Activated CD4-positive, alpha-beta T cell treated with anti-CD3 and anti-CD28 coated beads for 36 hours (primary cell): ENCODE results near the gene CTSS. TPM values are rescaled to one million over a fixed set of nuclear protein-coding genes. Genes with fewer than 3 reads are reported as not detected.
"Not testable (repeated sequence)": the region's sequence is repeated elsewhere in the genome, so short reads cannot be mapped to it uniquely, and the experiment has no call there.

Experiments used
- ATAC-seq: fragments of 200-7000 bp; cut with Tn5 transposase; one replicate; pipeline ENCODE4 v1.10.0; 2021; ENCODE audit warnings: mild to moderate bottlenecking, moderate library complexity
- CTCF ChIA-PET: fragments of 350-600 bp; sonication (Branson Sonifier 250); formaldehyde crosslinking; loops from one replicate; lab custom pipeline; 2021; ENCODE audit warnings: antibody characterized with exemption; lab: Charles Lee
- POLR2A ChIA-PET: fragments of 350-600 bp; sonication (Branson Sonifier 250); formaldehyde crosslinking; loops from one replicate; lab custom pipeline; 2021; ENCODE audit warnings: antibody characterized with exemption, inconsistent platforms; lab: Charles Lee
- DNase-seq: peaks from one replicate; pipeline ENCODE4 v3.0.0-alpha.2; 2020
- H3K27ac Mint-ChIP-seq: one replicate; pipeline ENCODE4 v1.8.0; 2021; ENCODE audit warnings: mixed read lengths
- H3K27me3 Mint-ChIP-seq: one replicate; pipeline ENCODE4 v1.8.0; 2021; ENCODE audit warnings: mixed read lengths
- H3K36me3 Mint-ChIP-seq: one replicate; pipeline ENCODE4 v1.8.0; 2021; ENCODE audit warnings: low read depth, mixed read lengths
- H3K4me1 Mint-ChIP-seq: one replicate; pipeline ENCODE4 v1.8.0; 2021; ENCODE audit warnings: mixed read lengths
- H3K4me3 Mint-ChIP-seq: one replicate; pipeline ENCODE4 v1.8.0; 2021; ENCODE audit warnings: mild to moderate bottlenecking, moderate library complexity, mixed read lengths
- H3K9me3 Mint-ChIP-seq: one replicate; pipeline ENCODE4 v1.8.0; 2021; ENCODE audit warnings: low read depth, mixed read lengths
- intact Hi-C, 2 experiments: fragments of 100-400 bp; cut with DNase I in 1 of 2; cut with micrococcal nuclease in 1 of 2; formaldehyde crosslinking; loops; one replicate each; pipeline versions ENCODE4 v1.14.2 to v1.15.1; 2022 to 2024; cut with DNase I, micrococcal nuclease
- total RNA-seq, 2 experiments: library from RNA; stranded (reverse); gene quantifications; one replicate each; pipeline ENCODE4 v1.2.3, GENCODE V29; 2021

CTSS gene
- total RNA-seq, 2 experiments from 2014 or later, result 31.4 to 44.8 TPM

- Mint-ChIP-seq H3K36me3 (peaks cover 19% of the 10 kb centered on the region), H3K4me3 (no peak overlapping the region), H3K9me3 (no peaks in the 10 kb centered on the region), H3K4me1 (no peaks in the 10 kb centered on the region), H3K27ac (no peak overlapping the region), H3K27me3 (no peaks in the 10 kb centered on the region)
- ChIA-PET POLR2A (interaction anchor here (0.7 kb wide), 1 partner anchor 172 kb away, joined by 3 read pairs; no protein-coding TSS in a partner anchor), CTCF (interaction anchor here (1.2 kb wide), 1 partner anchor 90 kb away, joined by 3 read pairs; no protein-coding TSS in a partner anchor)
- ATAC-seq (no peak), DNase-seq (no peak)
- intact Hi-C loops, result no loop called here
Observed at GRCh38 chr1:150749720-150750311, 15.8 kb downstream of the CTSS start.

- intact Hi-C loops, result no loop called here
- DNase-seq (no peak), ATAC-seq (peak; percentile 47)
- Mint-ChIP-seq H3K4me3 (no peak overlapping the region), H3K36me3 (peaks cover 15% of the 10 kb centered on the region), H3K27me3 (no peaks in the 10 kb centered on the region), H3K4me1 (no peaks in the 10 kb centered on the region), H3K9me3 (no peaks in the 10 kb centered on the region), H3K27ac (no peak overlapping the region)
- CTCF ChIA-PET, result no interaction called here
- POLR2A ChIA-PET, result no interaction called here
Observed at GRCh38 chr1:150748878-150749719, 16.5 kb downstream of the CTSS start.

GRCh38 chr1:150730130-150730721 is 35.4 kb downstream of the CTSS start:
- ChIA-PET POLR2A (interaction anchor here (0.7 kb wide), 1 partner anchor 33 kb away, joined by 3 read pairs; no protein-coding TSS in a partner anchor), CTCF (no interaction called here)
- Mint-ChIP-seq H3K27me3 (no peaks in the 10 kb centered on the region), H3K9me3 (no peaks in the 10 kb centered on the region), H3K27ac (no peak overlapping the region), H3K4me1 (no peaks in the 10 kb centered on the region), H3K4me3 (no peak overlapping the region), H3K36me3 (peaks cover 4% of the 10 kb centered on the region)
- intact Hi-C loops, result loop anchor here in 1 of 2 experiments (5.0 kb wide), 1 partner anchor 83 kb away; no protein-coding TSS in a partner anchor
- ATAC-seq (no peak), DNase-seq (no peak)

DNA sequence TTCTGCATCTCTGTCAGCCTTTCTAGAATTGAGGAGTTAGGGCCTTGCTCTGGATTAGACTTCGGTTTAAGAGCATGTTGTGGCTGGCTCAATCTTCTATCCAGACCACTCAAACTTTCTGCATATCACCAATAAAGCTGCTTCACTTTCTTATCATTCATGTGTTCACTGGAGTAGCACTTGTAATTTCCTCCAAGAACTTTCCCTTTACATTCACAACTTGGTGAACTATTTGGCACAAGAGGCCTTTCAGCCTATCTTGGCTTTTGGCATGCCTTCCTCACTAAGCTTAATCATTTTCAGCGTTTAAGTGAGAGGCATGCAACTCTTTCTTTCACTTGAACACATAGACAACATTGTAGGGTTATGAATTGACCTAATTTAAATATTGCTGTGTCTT is 41.2 kb downstream of the CTSS start:
- intact Hi-C loops, result no loop called here
- H3K4me1 Mint-ChIP-seq, result no peaks in the 10 kb centered on the region

DNA sequence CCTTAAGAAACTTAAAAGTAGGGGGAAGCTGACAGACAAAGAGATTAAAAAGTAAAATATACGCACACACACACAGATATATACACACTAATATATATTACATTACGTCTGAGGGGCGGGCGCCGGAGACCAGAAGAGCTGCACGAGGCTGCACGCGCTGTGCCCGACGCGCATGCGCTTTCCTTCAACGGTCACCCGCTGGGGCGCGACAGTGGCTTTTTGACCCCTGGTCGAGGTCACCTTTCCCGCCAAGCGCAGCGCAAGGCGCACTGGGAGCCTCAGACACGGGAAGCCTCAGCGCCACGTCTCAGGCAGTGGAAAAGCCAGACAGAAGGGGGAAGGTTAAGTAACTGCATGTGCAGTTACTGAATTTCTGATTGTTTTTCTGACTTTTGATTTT is 44.9 kb downstream of the CTSS start, which contains the start of gene HORMAD1:
Gene HORMAD1 (minus strand): TSS at position 193 of the 400 bp plus-strand sequence. CDS start 1,390 bp downstream, outside the sequence.
- ChIA-PET POLR2A (no interaction called here), CTCF (interaction anchor here (1.3 kb wide), 1 partner anchor 15 kb away, joined by 5 read pairs; no protein-coding TSS in a partner anchor)
- DNase-seq (no peak), ATAC-seq (no peak)
- Mint-ChIP-seq H3K4me1 (no peaks in the 10 kb centered on the region), H3K9me3 (no peaks in the 10 kb centered on the region), H3K36me3 (no peaks in the 10 kb centered on the region), H3K27me3 (no peaks in the 10 kb centered on the region), H3K4me3 (no peak within 1 kb of the TSS), H3K27ac (no peak within 1 kb of the TSS)
- intact Hi-C loops, result no loop called here

More for the DNA sequence above, 41.2 kb downstream of the CTSS start:
- Mint-ChIP-seq H3K9me3 (no peaks in the 10 kb centered on the region), H3K36me3 (no peaks in the 10 kb centered on the region), H3K27ac (no peak overlapping the region), H3K4me3 (no peak overlapping the region), H3K27me3 (no peaks in the 10 kb centered on the region)
- ATAC-seq, result no peak
- no peak for DNase-seq
- ChIA-PET CTCF (no interaction called here), POLR2A (no interaction called here)

DNA sequence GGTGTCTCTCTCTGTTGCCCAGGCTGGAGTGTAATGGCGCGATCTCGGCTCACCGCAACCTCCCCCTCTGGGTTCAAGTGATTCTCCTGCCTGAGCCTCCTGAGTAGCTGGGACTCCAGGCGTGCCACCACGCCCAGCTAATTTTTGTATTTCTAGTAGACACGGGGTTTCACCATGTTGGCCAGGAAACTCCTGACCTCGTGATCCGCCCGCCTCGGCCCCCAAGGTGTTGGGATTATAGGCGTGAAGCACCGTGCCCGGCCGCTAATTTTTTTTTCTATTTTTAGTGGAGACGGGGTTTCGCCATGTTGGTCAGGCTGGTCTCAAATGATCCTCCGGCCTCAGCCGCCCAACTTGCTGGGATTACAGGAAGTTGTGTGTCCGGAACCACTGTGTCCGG is 45.5 kb downstream of the CTSS start:
- no peaks in the 10 kb centered on the region for H3K4me1 Mint-ChIP-seq
- DNase-seq (no peak), ATAC-seq (no peak)
- H3K36me3 Mint-ChIP-seq, result no peaks in the 10 kb centered on the region
- ChIA-PET CTCF (no interaction called here), POLR2A (no interaction called here)
- H3K27ac Mint-ChIP-seq, result no peak overlapping the region
- H3K4me3 Mint-ChIP-seq, result no peak overlapping the region
- intact Hi-C loops, result no loop called here
- H3K9me3 Mint-ChIP-seq, result no peaks in the 10 kb centered on the region
- no peaks in the 10 kb centered on the region for H3K27me3 Mint-ChIP-seq

GRCh38 chr1:150718225-150718891 is 47.2 kb downstream of the CTSS start:
- no peaks in the 10 kb centered on the region for H3K4me1 Mint-ChIP-seq
- ChIA-PET POLR2A (no interaction called here), CTCF (interaction anchor here (0.7 kb wide), 1 partner anchor 326 kb away, joined by 3 read pairs; no protein-coding TSS in a partner anchor)
- intact Hi-C loops, result no loop called here
- H3K36me3 Mint-ChIP-seq, result no peaks in the 10 kb centered on the region
- H3K9me3 Mint-ChIP-seq, result no peaks in the 10 kb centered on the region
- no peaks in the 10 kb centered on the region for H3K27me3 Mint-ChIP-seq
- H3K4me3 Mint-ChIP-seq, result no peak overlapping the region
- no peak overlapping the region for H3K27ac Mint-ChIP-seq
- DNase-seq (no peak), ATAC-seq (no peak)

- ATAC-seq, H3K27ac Mint-ChIP-seq, intact Hi-C loops, H3K27me3 Mint-ChIP-seq, H3K4me3 Mint-ChIP-seq, H3K4me1 Mint-ChIP-seq, DNase-seq, H3K9me3 Mint-ChIP-seq, POLR2A ChIA-PET, H3K36me3 Mint-ChIP-seq: not testable (repeated sequence)
- CTCF ChIA-PET, result interaction anchor here (1.3 kb wide), 1 partner anchor 12 kb away, joined by 4 read pairs; the partner anchor contains the start of gene GOLPH3L
Observed at GRCh38 chr1:150709031-150709430, 56.5 kb downstream of the CTSS start.

DNA sequence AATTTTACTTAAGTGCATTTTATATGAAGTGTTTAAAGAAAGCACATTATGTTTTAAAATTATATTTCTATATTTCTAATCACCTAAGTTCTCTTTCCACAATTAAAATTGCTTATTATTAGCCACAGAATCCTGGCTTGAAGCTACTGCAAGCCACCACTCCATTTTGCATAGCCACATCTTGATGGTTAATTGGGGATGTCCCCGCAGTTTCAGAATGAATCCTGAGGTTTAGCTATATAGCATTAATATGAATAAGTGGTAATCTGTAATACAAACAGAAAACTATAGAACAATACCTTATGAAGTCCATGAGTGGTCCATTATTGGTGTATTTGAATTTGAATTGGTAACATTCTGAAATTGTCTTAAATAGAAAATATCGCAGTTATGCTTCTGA is 57.0 kb downstream of the CTSS start:
- intact Hi-C loops, result no loop called here
- Mint-ChIP-seq H3K36me3 (no peaks in the 10 kb centered on the region), H3K27ac (no peak overlapping the region), H3K9me3 (no peaks in the 10 kb centered on the region), H3K4me1 (peaks cover 5% of the 10 kb centered on the region), H3K27me3 (no peaks in the 10 kb centered on the region), H3K4me3 (no peak overlapping the region)
- ChIA-PET POLR2A (no interaction called here), CTCF (interaction anchor here (1.3 kb wide), 1 partner anchor 11 kb away, joined by 4 read pairs; the partner anchor contains the start of gene GOLPH3L)
- ATAC-seq (peak; percentile 83), DNase-seq (peak; percentile 54)

GRCh38 chr1:150706091-150706490 is 59.5 kb downstream of the CTSS start:
- POLR2A ChIA-PET, result no interaction called here
- no peak overlapping the region for H3K27ac Mint-ChIP-seq
- CTCF ChIA-PET, result interaction anchor here (0.9 to 1.4 kb wide), 2 partner anchors 9 to 29 kb away, joined by 3 to 4 read pairs; partner anchors contain the start of gene GOLPH3L
- intact Hi-C loops, result no loop called here
- DNase-seq (no peak), ATAC-seq (no peak)
- H3K36me3 Mint-ChIP-seq, result no peaks in the 10 kb centered on the region
- no peaks in the 10 kb centered on the region for H3K9me3 Mint-ChIP-seq
- H3K27me3 Mint-ChIP-seq, result peaks cover 4% of the 10 kb centered on the region
- peaks cover 5% of the 10 kb centered on the region for H3K4me1 Mint-ChIP-seq
- H3K4me3 Mint-ChIP-seq, result no peak overlapping the region

GRCh38 chr1:150703427-150703826 is 62.2 kb downstream of the CTSS start:
- no peaks in the 10 kb centered on the region for H3K4me1 Mint-ChIP-seq
- intact Hi-C loops, result no loop called here
- H3K36me3 Mint-ChIP-seq, result no peaks in the 10 kb centered on the region
- ATAC-seq (no peak), DNase-seq (no peak)
- CTCF ChIA-PET, result no interaction called here
- no peak overlapping the region for H3K4me3 Mint-ChIP-seq
- POLR2A ChIA-PET, result no interaction called here
- H3K9me3 Mint-ChIP-seq, result no peaks in the 10 kb centered on the region
- no peak overlapping the region for H3K27ac Mint-ChIP-seq
- peaks cover 7% of the 10 kb centered on the region for H3K27me3 Mint-ChIP-seq
